HEK293 (cell line): ENCODE data around the gene ELF3.

ENCODE experiments used
- BCL6B ChIP-seq: fragments of 450-650 bp; formaldehyde crosslinking; IDR thresholded peaks from 2 replicates; pipeline ENCODE4 v1.5.1; 2017; ENCODE audit warnings: missing biosample characterization, missing genetic modification characterization
- GLIS1 ChIP-seq: fragments of 450-650 bp; formaldehyde crosslinking; IDR thresholded peaks from 2 replicates; pipeline ENCODE4 v1.5.1; 2016; ENCODE audit warnings: missing biosample characterization, missing genetic modification characterization
- KLF1 ChIP-seq: fragments of 450-650 bp; formaldehyde crosslinking; IDR thresholded peaks from 2 replicates; pipeline ENCODE4 v1.5.1; 2016; ENCODE audit warnings: missing biosample characterization, missing genetic modification characterization
- KLF10 ChIP-seq: fragments of 450-650 bp; IDR thresholded peaks from 2 replicates; pipeline ENCODE4 v1.5.1; 2018; ENCODE audit warnings: missing biosample characterization, mild to moderate bottlenecking, missing genetic modification characterization
- MEIS1 ChIP-seq: sonication (generic); formaldehyde crosslinking; IDR thresholded peaks from 2 replicates; pipeline ENCODE4 v1.8.1; 2022; ENCODE audit warnings: missing genetic modification reagents, mild to moderate bottlenecking, borderline replicate concordance
- PBX3 ChIP-seq: sonication (generic); formaldehyde crosslinking; IDR thresholded peaks from 2 replicates; pipeline ENCODE4 v1.8.1; 2022; ENCODE audit warnings: mild to moderate bottlenecking, moderate library complexity, missing genetic modification reagents
- PRDM1 ChIP-seq: fragments of 450-650 bp; formaldehyde crosslinking; IDR thresholded peaks from 2 replicates; pipeline ENCODE4; 2016; ENCODE audit warnings: missing biosample characterization, missing genetic modification characterization
- TRIM28 ChIP-seq: IDR thresholded peaks from 2 replicates; pipeline ENCODE4 v1.6.1; 2011; ENCODE audit warnings: low read length, control low read depth, borderline replicate concordance
- ZBTB48 ChIP-seq: fragments of 450-650 bp; formaldehyde crosslinking; IDR thresholded peaks from 2 replicates; pipeline ENCODE4 v1.5.1; 2016; ENCODE audit warnings: missing biosample characterization, missing genetic modification characterization
- ZFP37 ChIP-seq: fragments of 450-650 bp; formaldehyde crosslinking; IDR thresholded peaks from 2 replicates; pipeline ENCODE4 v1.5.1; 2016; ENCODE audit warnings: missing biosample characterization, missing genetic modification characterization
- ZNF132 ChIP-seq: fragments of 450-650 bp; formaldehyde crosslinking; IDR thresholded peaks from 2 replicates; pipeline ENCODE4 v1.5.1; 2017; ENCODE audit warnings: missing biosample characterization, missing genetic modification characterization, borderline replicate concordance
- ZNF157 ChIP-seq: fragments of 450-650 bp; formaldehyde crosslinking; IDR thresholded peaks from 2 replicates; pipeline ENCODE4 v1.5.1; 2016; ENCODE audit warnings: missing biosample characterization, missing genetic modification characterization
- ZNF211 ChIP-seq: fragments of 450-650 bp; formaldehyde crosslinking; IDR thresholded peaks from 2 replicates; pipeline ENCODE4 v1.5.1; 2016; ENCODE audit warnings: low read depth, missing biosample characterization, missing genetic modification characterization
- ZNF274 ChIP-seq, 2 experiments: fragments of 200-500 bp in 1 of 2; fragments of 450-650 bp in 1 of 2; sonication (Bioruptor generic) in 1 of 2; formaldehyde crosslinking in 1 of 2; IDR thresholded peaks; 2 replicates each; pipeline versions ENCODE4 v1.5.1 to v1.6.1; 2014 to 2016; ENCODE audit warnings: borderline replicate concordance in 1 of 2, inconsistent platforms in 1 of 2, low read length in 1 of 2, missing biosample characterization in 1 of 2, missing genetic modification characterization in 1 of 2
- ZNF391 ChIP-seq: fragments of 450-650 bp; formaldehyde crosslinking; IDR thresholded peaks from 2 replicates; pipeline ENCODE4 v1.5.1; 2016; ENCODE audit warnings: low read depth, missing biosample characterization, missing genetic modification characterization, borderline replicate concordance
- ZNF398 ChIP-seq: fragments of 450-650 bp; formaldehyde crosslinking; IDR thresholded peaks from 2 replicates; pipeline ENCODE4 v1.5.1; 2017; ENCODE audit warnings: missing biosample characterization, missing genetic modification characterization
- ZNF488 ChIP-seq: fragments of 450-650 bp; formaldehyde crosslinking; IDR thresholded peaks from 2 replicates; pipeline ENCODE4 v1.5.1; 2016; ENCODE audit warnings: missing biosample characterization, missing genetic modification characterization
- ZNF530 ChIP-seq: fragments of 450-650 bp; formaldehyde crosslinking; IDR thresholded peaks from 2 replicates; pipeline ENCODE4 v1.5.1; 2016; ENCODE audit warnings: low read depth, missing biosample characterization, missing genetic modification characterization
- ZNF623 ChIP-seq: fragments of 450-650 bp; formaldehyde crosslinking; IDR thresholded peaks from 2 replicates; pipeline ENCODE4 v1.5.1; 2016; ENCODE audit warnings: missing biosample characterization, missing genetic modification characterization
- ZNF658 ChIP-seq: fragments of 450-650 bp; formaldehyde crosslinking; IDR thresholded peaks from 2 replicates; pipeline ENCODE4; 2016; ENCODE audit warnings: missing biosample characterization, missing genetic modification characterization
- ZNF701 ChIP-seq: fragments of 450-650 bp; formaldehyde crosslinking; IDR thresholded peaks from 2 replicates; pipeline ENCODE4 v1.5.1; 2016; ENCODE audit warnings: missing biosample characterization, missing genetic modification characterization
- ZNF830 ChIP-seq: fragments of 450-650 bp; IDR thresholded peaks from 2 replicates; pipeline ENCODE4 v1.5.0; 2018; ENCODE audit warnings: missing biosample characterization, missing genetic modification characterization, low read depth, mild to moderate bottlenecking, moderate library complexity
- ZSCAN23 ChIP-seq: fragments of 450-650 bp; formaldehyde crosslinking; IDR thresholded peaks from 2 replicates; pipeline ENCODE4 v1.5.1; 2016; ENCODE audit warnings: missing biosample characterization, missing genetic modification characterization
- ZXDB ChIP-seq: fragments of 450-650 bp; formaldehyde crosslinking; IDR thresholded peaks from 2 replicates; pipeline ENCODE4 v1.5.1; 2016; ENCODE audit warnings: missing biosample characterization, missing genetic modification characterization
- TF ChIP-seq, protein P1 (sequence below): fragments of 450-650 bp; IDR thresholded peaks from 2 replicates; pipeline ENCODE4 v1.5.1; 2018; ENCODE audit warnings: missing biosample characterization, mild to moderate bottlenecking, missing genetic modification characterization
- TF ChIP-seq, protein P2 (sequence below): fragments of 450-650 bp; IDR thresholded peaks from 2 replicates; pipeline ENCODE4 v1.5.1; 2018; ENCODE audit warnings: missing biosample characterization, missing genetic modification characterization
- TF ChIP-seq, protein P3 (sequence below): fragments of 450-650 bp; formaldehyde crosslinking; IDR thresholded peaks from 2 replicates; pipeline ENCODE4; 2016; ENCODE audit warnings: missing biosample characterization, missing genetic modification characterization
- TF ChIP-seq, protein P4 (sequence below): fragments of 450-650 bp; formaldehyde crosslinking; IDR thresholded peaks from 2 replicates; pipeline ENCODE4 v1.5.1; 2016; ENCODE audit warnings: missing biosample characterization, missing genetic modification characterization, borderline replicate concordance

The ELF3 gene

DNA sequence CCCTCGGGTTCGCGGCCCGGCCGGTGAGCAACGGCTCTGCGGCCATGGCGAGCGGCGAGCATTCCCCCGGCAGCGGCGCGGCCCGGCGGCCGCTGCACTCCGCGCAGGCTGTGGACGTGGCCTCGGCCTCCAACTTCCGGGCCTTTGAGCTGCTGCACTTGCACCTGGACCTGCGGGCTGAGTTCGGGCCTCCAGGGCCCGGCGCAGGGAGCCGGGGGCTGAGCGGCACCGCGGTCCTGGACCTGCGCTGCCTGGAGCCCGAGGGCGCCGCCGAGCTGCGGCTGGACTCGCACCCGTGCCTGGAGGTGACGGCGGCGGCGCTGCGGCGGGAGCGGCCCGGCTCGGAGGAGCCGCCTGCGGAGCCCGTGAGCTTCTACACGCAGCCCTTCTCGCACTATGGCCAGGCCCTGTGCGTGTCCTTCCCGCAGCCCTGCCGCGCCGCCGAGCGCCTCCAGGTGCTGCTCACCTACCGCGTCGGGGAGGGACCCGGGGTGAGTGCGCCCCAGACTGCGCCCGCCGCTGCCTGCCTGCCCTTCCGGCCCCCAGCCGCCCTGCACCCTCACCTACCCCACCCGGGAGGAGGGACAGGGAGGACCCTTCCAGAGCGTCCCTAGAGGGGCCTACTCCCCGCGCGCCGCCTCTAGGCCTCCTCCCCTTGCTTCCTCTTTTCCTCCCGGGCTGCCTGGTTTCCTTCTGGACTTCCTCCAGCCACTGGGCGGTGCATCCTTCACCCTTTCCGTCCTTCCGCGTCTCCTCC is 27.6 kb upstream of the ELF3 start, which contains the start of gene RNPEP (continued):
- TF ChIP-seq BCL6B, result no peak
- TF ChIP-seq ZNF157, result no peak
- no peak for TF ChIP-seq ZNF211 (tag by site-specific recombination)
- TF ChIP-seq ZNF488 (tag by site-specific recombination), result no peak
- no peak; the same call in 1 of the 2 replicates for TF ChIP-seq TRIM28
- TF ChIP-seq PRDM1 (tag by site-specific recombination), result no peak
- TF ChIP-seq, protein P1, sequence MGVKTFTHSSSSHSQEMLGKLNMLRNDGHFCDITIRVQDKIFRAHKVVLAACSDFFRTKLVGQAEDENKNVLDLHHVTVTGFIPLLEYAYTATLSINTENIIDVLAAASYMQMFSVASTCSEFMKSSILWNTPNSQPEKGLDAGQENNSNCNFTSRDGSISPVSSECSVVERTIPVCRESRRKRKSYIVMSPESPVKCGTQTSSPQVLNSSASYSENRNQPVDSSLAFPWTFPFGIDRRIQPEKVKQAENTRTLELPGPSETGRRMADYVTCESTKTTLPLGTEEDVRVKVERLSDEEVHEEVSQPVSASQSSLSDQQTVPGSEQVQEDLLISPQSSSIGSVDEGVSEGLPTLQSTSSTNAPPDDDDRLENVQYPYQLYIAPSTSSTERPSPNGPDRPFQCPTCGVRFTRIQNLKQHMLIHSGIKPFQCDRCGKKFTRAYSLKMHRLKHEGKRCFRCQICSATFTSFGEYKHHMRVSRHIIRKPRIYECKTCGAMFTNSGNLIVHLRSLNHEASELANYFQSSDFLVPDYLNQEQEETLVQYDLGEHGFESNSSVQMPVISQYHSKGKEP (tag by site-specific recombination), result peak; percentile 52; the same call in 1 of the 2 replicates
- TF ChIP-seq ZSCAN23 (tag by site-specific recombination), result no peak
- TF ChIP-seq GLIS1, result no peak
- no peak for TF ChIP-seq ZNF391
- TF ChIP-seq ZNF830 (tag by site-specific recombination), result no peak
- TF ChIP-seq, protein P2, sequence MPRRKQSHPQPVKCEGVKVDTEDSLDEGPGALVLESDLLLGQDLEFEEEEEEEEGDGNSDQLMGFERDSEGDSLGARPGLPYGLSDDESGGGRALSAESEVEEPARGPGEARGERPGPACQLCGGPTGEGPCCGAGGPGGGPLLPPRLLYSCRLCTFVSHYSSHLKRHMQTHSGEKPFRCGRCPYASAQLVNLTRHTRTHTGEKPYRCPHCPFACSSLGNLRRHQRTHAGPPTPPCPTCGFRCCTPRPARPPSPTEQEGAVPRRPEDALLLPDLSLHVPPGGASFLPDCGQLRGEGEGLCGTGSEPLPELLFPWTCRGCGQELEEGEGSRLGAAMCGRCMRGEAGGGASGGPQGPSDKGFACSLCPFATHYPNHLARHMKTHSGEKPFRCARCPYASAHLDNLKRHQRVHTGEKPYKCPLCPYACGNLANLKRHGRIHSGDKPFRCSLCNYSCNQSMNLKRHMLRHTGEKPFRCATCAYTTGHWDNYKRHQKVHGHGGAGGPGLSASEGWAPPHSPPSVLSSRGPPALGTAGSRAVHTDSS (tag by site-specific recombination), result no peak; the same call in 1 of the 2 replicates
- TF ChIP-seq ZNF701 (tag by site-specific recombination), result peak; percentile 46; the same call in 1 of the 2 replicates
- peak; percentile 95 for TF ChIP-seq KLF1 (tag by site-specific recombination)
- TF ChIP-seq ZXDB (tag by site-specific recombination), result peak; percentile 56
- no peak; the same call in 1 of the 2 replicates for TF ChIP-seq KLF10
- TF ChIP-seq ZNF658 (tag by site-specific recombination), result no peak
- no peak for TF ChIP-seq ZNF132
- TF ChIP-seq ZNF274 (IDR thresholded peaks at IDR 0.05; ENCODE audit: low read length), result no peak
- no peak for TF ChIP-seq ZNF274 (tag by site-specific recombination; IDR thresholded peaks at IDR 0.05; ENCODE audit: borderline replicate concordance)
- TF ChIP-seq ZNF398, result peak; percentile 73; the same call in 1 of the 2 replicates
- peak; percentile 88; the same call in 1 of the 2 replicates for TF ChIP-seq ZBTB48 (tag by site-specific recombination)
- TF ChIP-seq ZNF623 (tag by site-specific recombination), result no peak
- TF ChIP-seq, protein P3, sequence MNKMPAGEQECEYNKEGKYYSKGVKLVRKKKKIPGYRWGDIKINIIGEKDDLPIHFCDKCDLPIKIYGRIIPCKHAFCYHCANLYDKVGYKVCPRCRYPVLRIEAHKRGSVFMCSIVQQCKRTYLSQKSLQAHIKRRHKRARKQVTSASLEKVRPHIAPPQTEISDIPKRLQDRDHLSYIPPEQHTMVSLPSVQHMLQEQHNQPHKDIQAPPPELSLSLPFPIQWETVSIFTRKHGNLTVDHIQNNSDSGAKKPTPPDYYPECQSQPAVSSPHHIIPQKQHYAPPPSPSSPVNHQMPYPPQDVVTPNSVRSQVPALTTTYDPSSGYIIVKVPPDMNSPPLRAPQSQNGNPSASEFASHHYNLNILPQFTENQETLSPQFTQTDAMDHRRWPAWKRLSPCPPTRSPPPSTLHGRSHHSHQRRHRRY (tag by site-specific recombination), result no peak
- peak; percentile 76; the same call in 1 of the 2 replicates for TF ChIP-seq PBX3 (CRISPR knock-in tag)
- TF ChIP-seq, protein P4, sequence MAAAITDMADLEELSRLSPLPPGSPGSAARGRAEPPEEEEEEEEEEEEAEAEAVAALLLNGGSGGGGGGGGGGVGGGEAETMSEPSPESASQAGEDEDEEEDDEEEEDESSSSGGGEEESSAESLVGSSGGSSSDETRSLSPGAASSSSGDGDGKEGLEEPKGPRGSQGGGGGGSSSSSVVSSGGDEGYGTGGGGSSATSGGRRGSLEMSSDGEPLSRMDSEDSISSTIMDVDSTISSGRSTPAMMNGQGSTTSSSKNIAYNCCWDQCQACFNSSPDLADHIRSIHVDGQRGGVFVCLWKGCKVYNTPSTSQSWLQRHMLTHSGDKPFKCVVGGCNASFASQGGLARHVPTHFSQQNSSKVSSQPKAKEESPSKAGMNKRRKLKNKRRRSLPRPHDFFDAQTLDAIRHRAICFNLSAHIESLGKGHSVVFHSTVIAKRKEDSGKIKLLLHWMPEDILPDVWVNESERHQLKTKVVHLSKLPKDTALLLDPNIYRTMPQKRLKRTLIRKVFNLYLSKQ (tag by site-specific recombination), result no peak
- TF ChIP-seq ZFP37 (tag by site-specific recombination), result peak; percentile 92
- no peak for TF ChIP-seq ZNF530 (tag by site-specific recombination)
- no peak; the same call in 1 of the 2 replicates for TF ChIP-seq MEIS1
